Epithelial cell of esophagus (primary cell): ENCODE results near the gene RNU6-8.

ENCODE experiments used
- DNase-seq: peaks from one replicate; pipeline ENCODE4 v3.0.0; 2010; ENCODE audit warnings: low read depth
- H3K4me3 ChIP-seq: 2 replicates; pipeline ENCODE4 v1.5.1; 2011; ENCODE audit warnings: mild to moderate bottlenecking, low read length, control low read depth
- CTCF ChIP-seq: IDR thresholded peaks from 2 replicates; pipeline ENCODE4 v1.5.1; 2011; ENCODE audit warnings: low read depth, mild to moderate bottlenecking, low read length, control low read depth, inconsistent platforms; ENCODE audit not compliant: insufficient read depth; ENCODE audit errors: missing control alignments

RNU6-8 gene

GRCh38 chr14:32189811-32190210, 13.3 kb downstream of the RNU6-8 start:
- no peak for DNase-seq
- H3K4me3 ChIP-seq = no peak overlapping the region
- TF ChIP-seq CTCF = no peak

- H3K4me3 ChIP-seq = no peak overlapping the region
- no peak for TF ChIP-seq CTCF
- DNase-seq = no peak
Measured at GRCh38 chr14:32186248-32186647, 16.8 kb downstream of the RNU6-8 start.

GRCh38 chr14:32185097-32185496, 18.0 kb downstream of the RNU6-8 start:
- no peak for TF ChIP-seq CTCF
- H3K4me3 ChIP-seq = no peak overlapping the region
- no peak for DNase-seq

GRCh38 chr14:32183151-32184058, 19.7 kb downstream of the RNU6-8 start:
- no peak for TF ChIP-seq CTCF
- DNase-seq = no peak
- no peak overlapping the region for H3K4me3 ChIP-seq

GRCh38 chr14:32171469-32171868, 31.6 kb downstream of the RNU6-8 start:
- no peak for TF ChIP-seq CTCF
- no peak for DNase-seq
- H3K4me3 ChIP-seq = no peak overlapping the region

- no peak for DNase-seq
- TF ChIP-seq CTCF = no peak
Measured at GRCh38 chr14:32169191-32169590, 33.9 kb downstream of the RNU6-8 start.

GRCh38 chr14:32167907-32168306, 35.2 kb downstream of the RNU6-8 start:
- TF ChIP-seq CTCF = no peak
- no peak overlapping the region for H3K4me3 ChIP-seq
- peak; percentile 65 for DNase-seq

More at GRCh38 chr14:32169191-32169590, 33.9 kb downstream of the RNU6-8 start:
- no peak overlapping the region for H3K4me3 ChIP-seq
